HepG2 (cell line): ENCODE data around the gene RAD23A. TPM values are rescaled to one million over a fixed set of nuclear protein-coding genes. Genes with fewer than 3 reads are reported as not detected.

Experiments
- AKNA ChIP-seq: sonication (generic); formaldehyde crosslinking; IDR thresholded peaks from 2 replicates; pipeline ENCODE4 v1.4.0; 2020; ENCODE audit warnings: missing genetic modification reagents, borderline replicate concordance
- ATF5 ChIP-seq: sonication (generic); formaldehyde crosslinking; IDR thresholded peaks from 2 replicates; pipeline ENCODE4 v1.4.0; 2020; ENCODE audit warnings: mild to moderate bottlenecking, low read depth, missing genetic modification reagents
- GATAD1 ChIP-seq: IDR thresholded peaks from 2 replicates; pipeline ENCODE4 v1.6.1; 2016; ENCODE audit warnings: missing genetic modification reagents, missing compliant biosample characterization
- IRF2 ChIP-seq: IDR thresholded peaks from 2 replicates; pipeline ENCODE4 v1.6.1; 2018; ENCODE audit warnings: missing genetic modification reagents, missing compliant biosample characterization
- KLF11 ChIP-seq: IDR thresholded peaks from 2 replicates; pipeline ENCODE4 v1.6.1; 2016; ENCODE audit warnings: missing compliant biosample characterization
- KLF16 ChIP-seq, 2 experiments: sonication (generic) in 1 of 2; formaldehyde crosslinking in 1 of 2; IDR thresholded peaks; 2 replicates each; pipeline versions ENCODE4 v1.6.1 to v1.8.0; 2016 to 2023; ENCODE audit warnings: missing genetic modification reagents in 2 of 2, missing compliant biosample characterization in 1 of 2
- MEIS2 ChIP-seq: sonication (generic); formaldehyde crosslinking; IDR thresholded peaks from 2 replicates; pipeline ENCODE4 v1.9.0; 2021; ENCODE audit warnings: mild to moderate bottlenecking, missing genetic modification reagents
- MYC ChIP-seq: sonication (generic); formaldehyde crosslinking; IDR thresholded peaks from 2 replicates; pipeline ENCODE4 v1.9.0; 2021; ENCODE audit warnings: missing genetic modification reagents, borderline replicate concordance
- NFKBIZ ChIP-seq: IDR thresholded peaks from 2 replicates; pipeline ENCODE4 v1.6.1; 2018; ENCODE audit warnings: missing genetic modification reagents, missing compliant biosample characterization
- PAX8 ChIP-seq: sonication (generic); formaldehyde crosslinking; IDR thresholded peaks from 2 replicates; pipeline ENCODE4 v1.8.0; 2022; ENCODE audit warnings: mild to moderate bottlenecking, missing genetic modification reagents, borderline replicate concordance
- SAP130 ChIP-seq: IDR thresholded peaks from 2 replicates; pipeline ENCODE4 v1.6.1; 2016; ENCODE audit warnings: low read depth
- SMARCE1 ChIP-seq: fragments of 450-650 bp; IDR thresholded peaks from 2 replicates; pipeline ENCODE4 v1.6.1; 2017; ENCODE audit warnings: borderline replicate concordance
- SNAPC2 ChIP-seq: sonication (generic); formaldehyde crosslinking; IDR thresholded peaks from 2 replicates; pipeline ENCODE4 v1.8.1; 2022; ENCODE audit warnings: mild to moderate bottlenecking, missing genetic modification reagents
- YY1 ChIP-seq: IDR thresholded peaks from 2 replicates; pipeline ENCODE4 v1.6.1; 2011; ENCODE audit warnings: low read length, low read depth, moderate library complexity, mild to moderate bottlenecking; ENCODE audit not compliant: insufficient read depth, insufficient replicate concordance
- ZNF383 ChIP-seq: sonication (generic); formaldehyde crosslinking; IDR thresholded peaks from 2 replicates; pipeline ENCODE4 v1.4.0; 2020; ENCODE audit warnings: missing genetic modification reagents, mild to moderate bottlenecking, borderline replicate concordance
- ZNF552 ChIP-seq: sonication (generic); formaldehyde crosslinking; IDR thresholded peaks from 2 replicates; pipeline ENCODE4 v1.9.0; 2022; ENCODE audit warnings: missing genetic modification reagents, mild to moderate bottlenecking, borderline replicate concordance
- ZNF567 ChIP-seq: sonication (generic); formaldehyde crosslinking; IDR thresholded peaks from 2 replicates; pipeline ENCODE4 v1.8.1; 2023; ENCODE audit warnings: mild to moderate bottlenecking, missing genetic modification reagents, borderline replicate concordance
- ZNF672 ChIP-seq: sonication (generic); formaldehyde crosslinking; IDR thresholded peaks from 2 replicates; pipeline ENCODE4 v1.8.1; 2022; ENCODE audit warnings: missing genetic modification reagents
- ZNF75D ChIP-seq: sonication (generic); formaldehyde crosslinking; IDR thresholded peaks from 2 replicates; pipeline ENCODE4 v1.8.1; 2023; ENCODE audit warnings: missing genetic modification reagents, mild to moderate bottlenecking, borderline replicate concordance
- polyA plus RNA-seq, 8 experiments: library from polyadenylated mRNA; depleted of rRNA in 3 of 8; stranded (reverse) in 7 of 8; unstranded in 1 of 8; fragments of >200 nt; fragmentation: Illumina TruSeq in 4 of 8; extraction: Trizol in 4 of 8; gene quantifications; 2 replicates each; pipeline versions ENCODE4 v1.2.1 to v1.2.3, GENCODE V29; 2011 to 2016; ENCODE audit warnings: low read depth in 4 of 8, missing spikeins in 1 of 8, mixed read lengths in 1 of 8; ENCODE audit not compliant: insufficient read depth in 1 of 8
- total RNA-seq, 5 experiments: library from RNA; depleted of rRNA; stranded (reverse); fragments of >200 nt; fragmentation: Illumina TruSeq; extraction: Trizol; gene quantifications; 2 replicates each; pipeline ENCODE4 v1.2.3, GENCODE V29; 2016; ENCODE audit warnings: low read depth in 1 of 5
- TF ChIP-seq, protein P1 (sequence below): sonication (generic); formaldehyde crosslinking; IDR thresholded peaks from 2 replicates; pipeline ENCODE4 v1.4.0; 2020; ENCODE audit warnings: missing genetic modification reagents
- TF ChIP-seq, protein P2 (sequence below): sonication (generic); formaldehyde crosslinking; IDR thresholded peaks from 2 replicates; pipeline ENCODE4 v1.5.0; 2020; ENCODE audit warnings: mild to moderate bottlenecking, missing genetic modification reagents

RAD23A gene
- total and polyA plus RNA-seq, 2 of the 13 experiments (the other 11 are each of a cell fraction or from before 2014, with no cell fraction given) = 42.5 to 54.2 TPM

DNA sequence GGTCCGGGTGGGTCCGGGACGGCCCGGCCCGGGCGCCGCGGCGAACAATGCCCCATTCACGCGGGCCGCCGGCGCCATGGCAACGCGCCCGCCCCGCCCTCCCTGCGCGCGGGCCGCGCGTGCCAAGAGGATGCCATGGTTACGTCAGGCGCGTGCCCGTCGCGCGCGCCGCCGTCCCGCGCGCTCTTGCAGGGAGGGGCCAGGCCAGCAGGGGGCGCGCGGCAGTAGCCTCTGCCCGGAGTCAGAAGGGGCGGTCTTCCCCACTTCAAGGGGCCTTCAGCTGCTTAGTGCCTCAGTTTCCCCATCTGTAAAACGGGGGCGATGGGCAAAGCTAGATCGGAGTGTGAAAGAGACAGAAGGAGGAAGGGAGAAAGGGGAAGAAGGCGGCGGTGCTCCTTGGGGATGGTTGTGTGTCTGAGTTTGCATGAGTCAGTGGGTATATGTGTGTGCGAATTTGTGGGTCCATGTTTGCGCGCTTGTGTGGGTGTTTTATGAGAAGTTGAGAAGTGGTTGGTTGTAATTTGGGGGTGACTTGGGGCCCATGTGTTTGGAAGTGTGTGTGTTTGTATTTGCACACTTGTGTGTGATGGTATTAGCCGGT, 38.0 kb downstream of the RAD23A start (continued):
- TF ChIP-seq KLF16 (CRISPR knock-in tag; IDR thresholded peaks at IDR 0.05) (peak in 1 of 2 experiments; percentile 41; a peak in 1 of 4 replicates), ZNF75D (CRISPR knock-in tag) (no peak), ZNF672 (no peak), AKNA (no peak), PAX8 (no peak), YY1 (peak; percentile 70), NFKBIZ (CRISPR knock-in tag) (no peak), MEIS2 (CRISPR knock-in tag) (peak; percentile 57; the same call in 1 of the 2 replicates), GATAD1 (CRISPR knock-in tag) (peak; percentile 50; the same call in 1 of the 2 replicates), MYC (CRISPR knock-in tag) (peak; percentile 35; the same call in 1 of the 2 replicates), KLF11 (CRISPR knock-in tag) (no peak), ZNF567 (CRISPR knock-in tag) (no peak), IRF2 (CRISPR knock-in tag) (0 out of 2 replicates have a peak, but pooled peaks have one; percentile 26), SAP130 (CRISPR knock-in tag) (peak; percentile 77), SNAPC2 (CRISPR knock-in tag) (no peak), ZNF383 (no peak), ATF5 (CRISPR knock-in tag) (no peak), ZNF552 (CRISPR knock-in tag) (no peak), SMARCE1 (no peak)
- TF ChIP-seq, protein P1, sequence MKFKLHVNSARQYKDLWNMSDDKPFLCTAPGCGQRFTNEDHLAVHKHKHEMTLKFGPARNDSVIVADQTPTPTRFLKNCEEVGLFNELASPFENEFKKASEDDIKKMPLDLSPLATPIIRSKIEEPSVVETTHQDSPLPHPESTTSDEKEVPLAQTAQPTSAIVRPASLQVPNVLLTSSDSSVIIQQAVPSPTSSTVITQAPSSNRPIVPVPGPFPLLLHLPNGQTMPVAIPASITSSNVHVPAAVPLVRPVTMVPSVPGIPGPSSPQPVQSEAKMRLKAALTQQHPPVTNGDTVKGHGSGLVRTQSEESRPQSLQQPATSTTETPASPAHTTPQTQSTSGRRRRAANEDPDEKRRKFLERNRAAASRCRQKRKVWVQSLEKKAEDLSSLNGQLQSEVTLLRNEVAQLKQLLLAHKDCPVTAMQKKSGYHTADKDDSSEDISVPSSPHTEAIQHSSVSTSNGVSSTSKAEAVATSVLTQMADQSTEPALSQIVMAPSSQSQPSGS = peak; percentile 85; the same call in 1 of the 2 replicates
- TF ChIP-seq, protein P2, sequence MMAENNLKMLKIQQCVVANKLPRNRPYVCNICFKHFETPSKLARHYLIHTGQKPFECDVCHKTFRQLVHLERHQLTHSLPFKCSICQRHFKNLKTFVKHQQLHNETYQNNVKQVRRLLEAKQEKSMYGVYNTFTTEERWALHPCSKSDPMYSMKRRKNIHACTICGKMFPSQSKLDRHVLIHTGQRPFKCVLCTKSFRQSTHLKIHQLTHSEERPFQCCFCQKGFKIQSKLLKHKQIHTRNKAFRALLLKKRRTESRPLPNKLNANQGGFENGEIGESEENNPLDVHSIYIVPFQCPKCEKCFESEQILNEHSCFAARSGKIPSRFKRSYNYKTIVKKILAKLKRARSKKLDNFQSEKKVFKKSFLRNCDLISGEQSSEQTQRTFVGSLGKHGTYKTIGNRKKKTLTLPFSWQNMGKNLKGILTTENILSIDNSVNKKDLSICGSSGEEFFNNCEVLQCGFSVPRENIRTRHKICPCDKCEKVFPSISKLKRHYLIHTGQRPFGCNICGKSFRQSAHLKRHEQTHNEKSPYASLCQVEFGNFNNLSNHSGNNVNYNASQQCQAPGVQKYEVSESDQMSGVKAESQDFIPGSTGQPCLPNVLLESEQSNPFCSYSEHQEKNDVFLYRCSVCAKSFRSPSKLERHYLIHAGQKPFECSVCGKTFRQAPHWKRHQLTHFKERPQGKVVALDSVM (CRISPR knock-in tag) = no peak
